Hepatic stellate cell (primary cell): ENCODE data around the gene NSUN4.
A peak's percentile ranks its signal among the peaks of the same experiment; 100 is the strongest.
"Not testable (repeated sequence)": the region's sequence is repeated elsewhere in the genome, so short reads cannot be mapped to it uniquely, and the experiment has no call there.

Experiments used
- DNase-seq: peaks from one replicate; pipeline ENCODE4 v3.0.0; 2011; ENCODE audit warnings: low spot score

NSUN4 gene

GRCh38 chr1:46367701-46368100 is 27.1 kb downstream of the NSUN4 start:
- not testable (repeated sequence) for DNase-seq

GRCh38 chr1:46368791-46369190 is 28.2 kb downstream of the NSUN4 start:
- DNase-seq, result no peak

GRCh38 chr1:46369542-46370213 is 29.1 kb downstream of the NSUN4 start:
- DNase-seq, result no peak

- no peak for DNase-seq
Observed at GRCh38 chr1:46370214-46370633, 29.6 kb downstream of the NSUN4 start.

- DNase-seq, result no peak
Observed at GRCh38 chr1:46372431-46372830, 31.8 kb downstream of the NSUN4 start.

GRCh38 chr1:46379996-46380395 is 39.4 kb downstream of the NSUN4 start:
- DNase-seq, result no peak

GRCh38 chr1:46380508-46380907 is 39.9 kb downstream of the NSUN4 start:
- no peak for DNase-seq

- no peak for DNase-seq
Observed at GRCh38 chr1:46393510-46393909, 52.9 kb downstream of the NSUN4 start.

GRCh38 chr1:46394108-46394871 is 53.7 kb downstream of the NSUN4 start, which contains the start of gene FAAH:
Gene FAAH (plus strand): TSS chr1:46394317. CDS start chr1:46394349, 32 bp downstream.
- DNase-seq, result no peak

GRCh38 chr1:46394872-46395465 is 54.4 kb downstream of the NSUN4 start:
- DNase-seq, result no peak

- no peak for DNase-seq
Observed at GRCh38 chr1:46396441-46397398, 56.1 kb downstream of the NSUN4 start.

GRCh38 chr1:46399307-46399706 is 58.7 kb downstream of the NSUN4 start:
- peak; percentile 7 for DNase-seq

GRCh38 chr1:46400421-46400820 is 59.8 kb downstream of the NSUN4 start:
- DNase-seq, result no peak

- DNase-seq, result no peak
Observed at GRCh38 chr1:46401154-46401913, 60.7 kb downstream of the NSUN4 start.

GRCh38 chr1:46401964-46402626 is 61.5 kb downstream of the NSUN4 start:
- peak; percentile 91 for DNase-seq

- DNase-seq, result no peak
Observed at GRCh38 chr1:46403916-46404315, 63.3 kb downstream of the NSUN4 start.

GRCh38 chr1:46404482-46405196 is 64.0 kb downstream of the NSUN4 start:
- no peak for DNase-seq

- no peak for DNase-seq
Observed at GRCh38 chr1:46405197-46405555, 64.6 kb downstream of the NSUN4 start.

GRCh38 chr1:46405724-46406123 is 65.1 kb downstream of the NSUN4 start:
- no peak for DNase-seq
